Measurements from ENCODE around the gene SHE.

DNA sequence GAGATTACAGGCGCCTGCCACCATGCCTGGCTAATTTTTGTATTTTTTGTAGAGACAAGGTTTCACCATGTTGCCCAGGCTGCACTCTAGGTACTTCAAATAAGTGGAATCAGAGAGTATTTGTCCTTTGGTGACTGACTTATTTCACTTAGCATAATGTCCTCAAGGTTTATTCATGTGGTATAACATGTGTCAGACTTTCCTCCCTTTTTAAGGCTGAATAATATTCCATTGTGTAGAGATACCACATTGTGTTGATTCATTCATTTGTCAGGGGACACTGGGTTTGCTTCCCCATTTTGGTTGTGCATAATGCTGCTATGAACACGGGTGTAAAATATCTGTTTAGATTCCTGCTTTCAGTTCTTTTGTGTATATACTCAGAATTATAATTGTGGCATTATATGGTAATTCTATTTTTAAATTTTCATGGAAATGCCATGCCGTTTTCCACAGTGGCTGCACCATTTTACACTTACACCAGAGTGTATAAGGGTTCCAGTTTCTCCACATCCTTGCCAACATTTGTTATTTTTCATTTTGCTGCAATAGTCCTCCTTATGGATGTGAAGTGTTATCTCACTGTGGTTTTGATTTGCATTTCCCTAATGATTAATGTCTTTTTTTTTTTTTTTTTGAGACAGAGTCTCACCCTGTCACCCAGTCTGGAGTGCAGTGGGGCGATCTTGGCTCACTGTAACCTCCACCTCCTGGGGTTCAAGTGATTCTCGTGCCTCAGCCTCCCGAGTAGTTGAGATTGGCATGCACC lies 62.0 kb downstream of the SHE start:
- TF ChIP-seq POLR2A (IDR thresholded peaks at IDR 0.05) = no peak
- TF ChIP-seq, protein P1, sequence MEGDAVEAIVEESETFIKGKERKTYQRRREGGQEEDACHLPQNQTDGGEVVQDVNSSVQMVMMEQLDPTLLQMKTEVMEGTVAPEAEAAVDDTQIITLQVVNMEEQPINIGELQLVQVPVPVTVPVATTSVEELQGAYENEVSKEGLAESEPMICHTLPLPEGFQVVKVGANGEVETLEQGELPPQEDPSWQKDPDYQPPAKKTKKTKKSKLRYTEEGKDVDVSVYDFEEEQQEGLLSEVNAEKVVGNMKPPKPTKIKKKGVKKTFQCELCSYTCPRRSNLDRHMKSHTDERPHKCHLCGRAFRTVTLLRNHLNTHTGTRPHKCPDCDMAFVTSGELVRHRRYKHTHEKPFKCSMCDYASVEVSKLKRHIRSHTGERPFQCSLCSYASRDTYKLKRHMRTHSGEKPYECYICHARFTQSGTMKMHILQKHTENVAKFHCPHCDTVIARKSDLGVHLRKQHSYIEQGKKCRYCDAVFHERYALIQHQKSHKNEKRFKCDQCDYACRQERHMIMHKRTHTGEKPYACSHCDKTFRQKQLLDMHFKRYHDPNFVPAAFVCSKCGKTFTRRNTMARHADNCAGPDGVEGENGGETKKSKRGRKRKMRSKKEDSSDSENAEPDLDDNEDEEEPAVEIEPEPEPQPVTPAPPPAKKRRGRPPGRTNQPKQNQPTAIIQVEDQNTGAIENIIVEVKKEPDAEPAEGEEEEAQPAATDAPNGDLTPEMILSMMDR (IDR thresholded peaks at IDR 0.05) = no peak
- no peak for TF ChIP-seq POLR2AphosphoS5 (IDR thresholded peaks at IDR 0.05)
